PC-9 (cell line): ENCODE data around the gene ZNF831. TPM values are rescaled to one million over a fixed set of nuclear protein-coding genes. Genes with fewer than 3 reads are reported as not detected.

Experiments used
- BruUV-seq: library from RNA; stranded (reverse); fragments of 400-500 nt; replicated peaks from 2 replicates; lab custom pipeline; 2021; lab: Mats Ljungman, UMichigan
- CTCF ChIA-PET: fragments of 300-600 bp; sonication (Branson Sonifier 250); formaldehyde crosslinking; loops from one replicate; lab custom pipeline; 2022; ENCODE audit warnings: antibody characterized with exemption; lab: Charles Lee
- POLR2A ChIA-PET: fragments of 300-600 bp; sonication (Branson Sonifier 250); formaldehyde crosslinking; loops from one replicate; lab custom pipeline; 2022; ENCODE audit warnings: antibody characterized with exemption; ENCODE audit not compliant: unreplicated experiment; lab: Charles Lee
- DNase-seq, 2 experiments: peaks; one replicate each; pipeline versions ENCODE4 v3.0.0 to v3.0.0-alpha.2; 2015 to 2022; ENCODE audit warnings: mixed read lengths in 1 of 2
- H2AFZ ChIP-seq: fragments of 200-600 bp; sonication (generic); 2 replicates; pipeline ENCODE4 v1.8.1; 2017; ENCODE audit warnings: antibody characterized with exemption
- H3F3A ChIP-seq: fragments of 200-600 bp; sonication (generic); 2 replicates; pipeline ENCODE4 v1.8.1; 2017; ENCODE audit warnings: antibody characterized with exemption, mild to moderate bottlenecking, low read depth; ENCODE audit not compliant: insufficient read depth
- H3K27ac ChIP-seq: fragments of 200-600 bp; sonication (generic); 2 replicates; pipeline ENCODE4 v1.6.1; 2016; ENCODE audit warnings: mixed run types
- H3K27me3 ChIP-seq: fragments of 200-600 bp; sonication (generic); 2 replicates; pipeline ENCODE4 v1.6.1; 2016; ENCODE audit warnings: low read depth, mixed run types; ENCODE audit not compliant: insufficient read depth
- H3K36me3 ChIP-seq: fragments of 200-600 bp; sonication (generic); 2 replicates; pipeline ENCODE4 v1.6.1; 2016; ENCODE audit warnings: low read depth, mixed run types
- H3K4me1 ChIP-seq: fragments of 200-600 bp; sonication (generic); replicated peaks from 2 replicates; pipeline ENCODE4 v1.6.1; 2016; ENCODE audit warnings: mixed run types; ENCODE audit not compliant: insufficient read depth
- H3K4me2 ChIP-seq: fragments of 200-600 bp; sonication (generic); 2 replicates; pipeline ENCODE4 v1.6.1; 2017; ENCODE audit warnings: mixed run types
- H3K4me3 ChIP-seq: fragments of 200-600 bp; sonication (generic); 2 replicates; pipeline ENCODE4 v1.6.1; 2016; ENCODE audit warnings: mixed run types
- H3K79me2 ChIP-seq: fragments of 200-600 bp; sonication (generic); 2 replicates; pipeline ENCODE4 v1.6.1; 2017; ENCODE audit warnings: low read depth, mixed run types
- H3K9me2 ChIP-seq: fragments of 200-600 bp; sonication (generic); 2 replicates; pipeline ENCODE4 v1.8.1; 2017; ENCODE audit warnings: mild to moderate bottlenecking; ENCODE audit not compliant: insufficient read depth
- H3K9me3 ChIP-seq: fragments of 200-600 bp; sonication (generic); 2 replicates; pipeline ENCODE4 v1.8.1; 2016; ENCODE audit warnings: low read depth; ENCODE audit not compliant: insufficient read depth
- H4K20me1 ChIP-seq: fragments of 200-600 bp; sonication (generic); 2 replicates; pipeline ENCODE4 v1.8.1; 2017; ENCODE audit not compliant: insufficient read depth
- CTCF ChIP-seq: fragments of 200-600 bp; sonication (generic); conservative IDR thresholded peaks from 2 replicates; pipeline ENCODE4 v1.6.1; 2017; ENCODE audit warnings: mixed run types, antibody characterized with exemption, mild to moderate bottlenecking, moderate library complexity
- EZH2 ChIP-seq: fragments of 200-600 bp; sonication (generic); IDR thresholded peaks from 2 replicates; pipeline ENCODE4 v1.8.0; 2017; ENCODE audit warnings: antibody characterized with exemption, low read depth
- intact Hi-C: fragments of 100-400 bp; cut with micrococcal nuclease; formaldehyde crosslinking; loops from one replicate; pipeline ENCODE4 v1.10.0; 2022; ENCODE audit not compliant: unreplicated experiment
- total RNA-seq: library from RNA; stranded (reverse); gene quantifications from 2 replicates; pipeline ENCODE4 v1.2.3, GENCODE V29; 2021

Gene ZNF831
- total RNA-seq, 1 experiment from 2014 or later: not detected

GRCh38 chr20:59255256-59255655 lies 91.6 kb downstream of the ZNF831 start:
- TF ChIP-seq CTCF: no peak
- no peak for TF ChIP-seq EZH2
- CTCF ChIA-PET: no interaction called here

GRCh38 chr20:59258221-59258621 lies 94.6 kb downstream of the ZNF831 start:
- Histone ChIP-seq H3K4me3 (no peak overlapping the region), H3K9me3 (no peaks in the 10 kb centered on the region), H3F3A (no peaks in the 10 kb centered on the region), H3K9me2 (no peaks in the 10 kb centered on the region), H4K20me1 (no peaks in the 10 kb centered on the region), H3K4me2 (no peak overlapping the region), H3K27ac (no peak overlapping the region), H3K36me3 (no peaks in the 10 kb centered on the region), H3K27me3 (peaks cover 88% of the 10 kb centered on the region), H3K79me2 (no peaks in the 10 kb centered on the region), H3K4me1 (no peaks in the 10 kb centered on the region), H2AFZ (no peak overlapping the region)
- intact Hi-C loops: no loop called here
- ChIA-PET CTCF (no interaction called here), POLR2A (interaction anchor here (0.6 kb wide), 1 partner anchor 194 kb away, joined by 4 read pairs; no protein-coding TSS in a partner anchor)
- TF ChIP-seq CTCF (no peak), EZH2 (no peak)
- no TSS peak for BruUV-seq
- DNase-seq: no peak

More at GRCh38 chr20:59255256-59255655, 91.6 kb downstream of the ZNF831 start:
- H3K36me3 ChIP-seq: no peaks in the 10 kb centered on the region
- POLR2A ChIA-PET: no interaction called here
- H3K4me3 ChIP-seq: no peak overlapping the region
- no peaks in the 10 kb centered on the region; the same call in 1 of the 2 replicates for H4K20me1 ChIP-seq
- H3K79me2 ChIP-seq: no peaks in the 10 kb centered on the region
- no peak overlapping the region for H3K27ac ChIP-seq
- H3F3A ChIP-seq: no peaks in the 10 kb centered on the region
- peaks cover 89% of the 10 kb centered on the region for H3K27me3 ChIP-seq
- DNase-seq: no peak
- no peaks in the 10 kb centered on the region for H3K9me3 ChIP-seq
- H3K9me2 ChIP-seq: no peaks in the 10 kb centered on the region
- H3K4me2 ChIP-seq: no peak overlapping the region
- H2AFZ ChIP-seq: no peak overlapping the region
- H3K4me1 ChIP-seq: no peaks in the 10 kb centered on the region
- BruUV-seq: no TSS peak
- intact Hi-C loops: no loop called here

GRCh38 chr20:59259946-59260345 lies 96.3 kb downstream of the ZNF831 start:
- peaks cover 89% of the 10 kb centered on the region for H3K27me3 ChIP-seq
- TF ChIP-seq EZH2 (no peak), CTCF (no peak)
- intact Hi-C loops: no loop called here
- no peaks in the 10 kb centered on the region for H3K9me2 ChIP-seq
- no TSS peak for BruUV-seq
- POLR2A ChIA-PET: no interaction called here
- H3K79me2 ChIP-seq: no peaks in the 10 kb centered on the region
- H3K9me3 ChIP-seq: no peaks in the 10 kb centered on the region
- no peaks in the 10 kb centered on the region for H3F3A ChIP-seq
- no peak overlapping the region for H2AFZ ChIP-seq
- H3K4me3 ChIP-seq: no peak overlapping the region
- no peaks in the 10 kb centered on the region for H3K4me1 ChIP-seq
- DNase-seq: no peak
- H3K27ac ChIP-seq: no peak overlapping the region
- no peak overlapping the region for H3K4me2 ChIP-seq
- CTCF ChIA-PET: no interaction called here
- no peaks in the 10 kb centered on the region for H3K36me3 ChIP-seq
- H4K20me1 ChIP-seq: no peaks in the 10 kb centered on the region
